HL-60 (cell line): ENCODE data around the gene SFTPA2.

Experiments
- CTCF ChIP-seq: IDR thresholded peaks from one replicate; pipeline ENCODE4 v1.5.1; 2011; ENCODE audit warnings: low read length, control low read depth, inconsistent platforms; ENCODE audit not compliant: insufficient read depth
- GABPA ChIP-seq: IDR thresholded peaks from 2 replicates; pipeline ENCODE4 v1.6.1; 2012; ENCODE audit warnings: low read depth
- POLR2AphosphoS5 ChIP-seq: IDR thresholded peaks from 2 replicates; pipeline ENCODE4 v1.6.1; 2012; ENCODE audit warnings: low read depth
- REST ChIP-seq: IDR thresholded peaks from 2 replicates; pipeline ENCODE4 v1.6.1; 2012; ENCODE audit warnings: low read depth; ENCODE audit not compliant: insufficient replicate concordance

DNA sequence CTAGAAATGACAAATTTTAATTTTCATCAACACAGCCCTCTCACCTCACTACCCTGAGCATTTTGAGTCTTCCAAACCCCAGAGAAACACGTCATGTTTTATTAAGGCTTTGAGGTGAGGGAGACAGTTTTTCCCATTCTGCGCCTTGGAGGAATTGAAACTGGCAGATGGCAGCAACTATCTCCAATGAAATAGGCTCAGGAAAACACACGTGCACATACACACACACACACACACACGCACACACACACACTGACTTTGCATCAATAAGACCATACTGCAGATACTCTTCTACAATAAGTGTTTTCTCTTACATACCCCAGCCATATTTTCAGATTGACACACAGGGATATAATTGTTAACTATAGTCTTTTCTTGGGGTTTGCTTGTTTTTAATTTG, 3.2 kb upstream of the SFTPA2 start:
- TF ChIP-seq CTCF (no peak), POLR2AphosphoS5 (no peak), GABPA (no peak), REST (no peak)
